ENCODE results near the gene GPN3.

The GPN3 gene

GRCh38 chr12:110403146-110403975, 64.7 kb downstream of the GPN3 start, which contains the start of gene ANAPC7:
ANAPC7 (minus strand) TSS chr12:110403708; CDS start chr12:110403627, 81 bp downstream.
- TF ChIP-seq GATA2 (IDR thresholded peaks at IDR 0.05; ENCODE audit: low read depth, low read length) = no peak
- no peak for TF ChIP-seq GATA3 (IDR thresholded peaks at IDR 0.05; ENCODE audit: low read depth, low read length)

All from SH-SY5Y (cell line).